Heart left ventricle (tissue), 16 donors: ENCODE measurements around the gene PSPH. TPM values are rescaled to one million over a fixed set of nuclear protein-coding genes. Genes with fewer than 3 reads are reported as not detected.

Source experiments
- ATAC-seq, 4 donors: fragments of 200-7000 bp; cut with Tn5 transposase; one replicate each; pipeline ENCODE4 v1.9.1; 2020 to 2022; ENCODE audit warnings: moderate library complexity in 4 of 4, mild to moderate bottlenecking in 3 of 4, moderate number of reproducible peaks in 1 of 4
- DNase-seq, 5 donors: peaks; one replicate each; pipeline ENCODE4 v3.0.0-alpha.2; 2020
- H3K27ac ChIP-seq, 12 donors: fragments of 200-600 bp; sonication (generic) in 4 of 12; one replicate each; pipeline versions ENCODE4 v1.5.0 to v1.8.0; 2016 to 2022; ENCODE audit warnings: mild to moderate bottlenecking in 2 of 12
- H3K27me3 ChIP-seq, 9 donors: fragments of 200-600 bp; sonication (generic) in 2 of 9; one replicate each; pipeline versions ENCODE4 v1.5.1 to v1.8.0; 2016 to 2022; ENCODE audit warnings: mild to moderate bottlenecking in 3 of 9
- H3K36me3 ChIP-seq, 9 donors: fragments of 200-600 bp; sonication (generic) in 2 of 9; one replicate each; pipeline versions ENCODE4 v1.5.0 to v1.8.0; 2018 to 2022; ENCODE audit warnings: mild to moderate bottlenecking in 2 of 9
- H3K4me1 ChIP-seq, 12 donors: fragments of 200-600 bp; sonication (generic) in 4 of 12; one replicate each; pipeline versions ENCODE4 v1.5.0 to v1.8.0; 2016 to 2022; ENCODE audit warnings: mild to moderate bottlenecking in 3 of 12
- H3K4me3 ChIP-seq, 12 donors: fragments of 200-600 bp; sonication (generic) in 4 of 12; one replicate each; pipeline versions ENCODE4 v1.5.0 to v1.8.0; 2017 to 2022; ENCODE audit warnings: mild to moderate bottlenecking in 9 of 12, moderate library complexity in 4 of 12
- H3K9me3 ChIP-seq, 12 donors: fragments of 200-600 bp; sonication (generic) in 4 of 12; one replicate each; pipeline versions ENCODE4 v1.5.0 to v1.8.0; 2016 to 2022; ENCODE audit warnings: mild to moderate bottlenecking in 1 of 12
- POLR2A ChIP-seq, 2 donors: fragments of 450-650 bp; IDR thresholded peaks; one replicate each; pipeline ENCODE4 v1.6.1; 2017; ENCODE audit warnings: antibody characterized with exemption in 2 of 2, mild to moderate bottlenecking in 2 of 2, moderate library complexity in 2 of 2
- WGBS, 4 donors: extraction: QIAGEN DNeasy Blood & Tissue Kit in 2 of 4; methylation state at CpG; one replicate each; pipeline versions ENCODE4 v1.1.5 to v1.1.7; 2013 to 2018; 5-methylcytosine and 5-hydroxymethylcytosine counted together
- intact Hi-C, 10 donors: fragments of 100-400 bp; cut with DNase I; formaldehyde crosslinking; loops; one replicate each; pipeline versions ENCODE4 v1.11.1 to v1.14.2; 2022
- polyA plus RNA-seq, 2 donors: library from polyadenylated mRNA; stranded (reverse); fragments of 200-250 nt; gene quantifications; one replicate each; pipeline ENCODE4 v1.2.3, GENCODE V29; 2013
- total RNA-seq, 9 donors: library from RNA; depleted of rRNA in 2 of 9; stranded (reverse); fragments of >200 nt in 2 of 9; fragmentation: NEBNext Ultra II Directional in 3 of 9; extraction: Animal tissue kit (Norgen Biotek cat#: 25700) in 3 of 9; gene quantifications; one replicate each; pipeline versions ENCODE4 v1.1.0 to v1.2.4, GENCODE V29; 2016 to 2023
- TF ChIP-seq, protein P1 (sequence below), 12 donors: fragments of 200-600 bp; sonication (generic) in 4 of 12; IDR thresholded peaks; one replicate each; pipeline versions ENCODE4 v1.5.0 to v1.8.0; 2018 to 2022; ENCODE audit warnings: antibody characterized with exemption in 12 of 12, mild to moderate bottlenecking in 5 of 12
- donor health status: ischemic (EF 13 %, LVEDD 7.1; RV severe dilation, severe dysfunction).
- donor health status: healthy with polysubstance abuse.
- donor health status: DM: no; HTN: yes; CAD: no.
- donor health status: DM: no; HTN: no; CAD: no.
- donor health status: ischemic (EF 25% LVEDD 6.9; RV normal size, moderate dysfunction).
- donor health status: ischemic (EF 25% LVEDD 5.7; RV mildly dilated, moderate dysfunction).
- donor health status: healthy.
- donor health status: DM: yes; HTN: yes; CAD: no.
- donor health status: ischemic (EF 35%, LVEDD 5.7; RV mildly dilated, moderate dysfunction).
- donor health status: nonischemic (EF 11% LVEDD 7.7; RV severe dilation, severe dysfunction).
- donor health status: DM: yes; HTN: yes; CAD: no.
- donor health status: PGD.
- donor health status: ischemic (EF 29% LVEDD 5.4; RV normal size, mild dysfunction).
- donor health status: nonischemic (EF 23%, LVEDD 6.1; RV moderate dilation, normal function).

Gene PSPH
- total and polyA plus RNA-seq, 11 donors = 3.5 to 15.9 (median 8.9) TPM

DNA sequence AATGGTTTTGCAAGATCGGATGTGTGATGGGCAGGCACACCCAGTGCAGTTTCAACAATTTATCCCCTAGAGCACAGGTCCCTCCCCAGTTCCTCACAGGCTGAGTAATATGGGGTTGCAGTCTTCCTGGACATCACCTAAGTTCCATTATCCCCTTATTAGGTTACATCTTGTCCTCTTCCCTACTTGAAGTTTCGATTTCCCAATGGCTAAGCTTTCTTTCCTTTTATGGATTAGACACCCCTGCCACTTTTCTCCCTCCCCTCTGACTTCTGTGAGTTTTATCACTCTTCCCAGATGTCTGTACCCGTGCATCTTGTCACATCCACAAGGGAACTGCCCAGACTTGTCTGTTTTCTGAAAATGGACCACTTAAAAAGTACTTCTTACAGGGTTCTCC, 89.2 kb downstream of the PSPH start:
- intact Hi-C loops = loop anchor here in 7 of 10 donors (5.0 to 10.0 kb wide), 9 partner anchors 70 to 597 kb away; partner anchors contain the start of genes ZNF713 (in 4 of the 7), VOPP1 (in 2 of the 7), LANCL2 (in 1 of the 7) and SUMF2 (in 1 of the 7)

More for the DNA sequence above, 89.2 kb downstream of the PSPH start:
- TF ChIP-seq, protein P1, sequence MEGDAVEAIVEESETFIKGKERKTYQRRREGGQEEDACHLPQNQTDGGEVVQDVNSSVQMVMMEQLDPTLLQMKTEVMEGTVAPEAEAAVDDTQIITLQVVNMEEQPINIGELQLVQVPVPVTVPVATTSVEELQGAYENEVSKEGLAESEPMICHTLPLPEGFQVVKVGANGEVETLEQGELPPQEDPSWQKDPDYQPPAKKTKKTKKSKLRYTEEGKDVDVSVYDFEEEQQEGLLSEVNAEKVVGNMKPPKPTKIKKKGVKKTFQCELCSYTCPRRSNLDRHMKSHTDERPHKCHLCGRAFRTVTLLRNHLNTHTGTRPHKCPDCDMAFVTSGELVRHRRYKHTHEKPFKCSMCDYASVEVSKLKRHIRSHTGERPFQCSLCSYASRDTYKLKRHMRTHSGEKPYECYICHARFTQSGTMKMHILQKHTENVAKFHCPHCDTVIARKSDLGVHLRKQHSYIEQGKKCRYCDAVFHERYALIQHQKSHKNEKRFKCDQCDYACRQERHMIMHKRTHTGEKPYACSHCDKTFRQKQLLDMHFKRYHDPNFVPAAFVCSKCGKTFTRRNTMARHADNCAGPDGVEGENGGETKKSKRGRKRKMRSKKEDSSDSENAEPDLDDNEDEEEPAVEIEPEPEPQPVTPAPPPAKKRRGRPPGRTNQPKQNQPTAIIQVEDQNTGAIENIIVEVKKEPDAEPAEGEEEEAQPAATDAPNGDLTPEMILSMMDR (IDR thresholded peaks at IDR 0.05) = no peak
- no peak for TF ChIP-seq POLR2A (IDR thresholded peaks at IDR 0.05)
- Histone ChIP-seq H3K27ac (no peak overlapping the region), H3K4me3 (no peak overlapping the region), H3K4me1 (peaks cover 0 to 30% (median 13%) of the 10 kb centered on the region in 12 donors), H3K36me3 (peaks cover 0 to 9% (median 2%) of the 10 kb centered on the region in 9 donors), H3K27me3 (no peaks in the 10 kb centered on the region), H3K9me3 (no peaks in the 10 kb centered on the region)
- ATAC-seq (no peak), DNase-seq (no peak)
- WGBS, 4 donors = 75 to 85% (median 83%) methylated on average over 3 of the region's 3 CpGs

Other genes with a start within 250 kb of the PSPH start
- gene SEPTIN14, start 188.7 kb downstream of the PSPH start, total RNA-seq = not detected
- gene SEPTIN14, start 188.7 kb downstream of the PSPH start, polyA plus RNA-seq = not detected
- gene ZNF713, start 164.0 kb downstream of the PSPH start, total RNA-seq = 1 to 10 TPM; 1.9 to 4.9 (median 3.0) TPM
- gene ZNF713, start 164.0 kb downstream of the PSPH start, polyA plus RNA-seq = 1 to 10 TPM; 1.9 to 2.1 TPM
- 10 to 100 TPM; 14.8 to 24.2 (median 19.0) TPM for gene MRPS17, start 99.6 kb downstream of the PSPH start, total RNA-seq
- gene MRPS17, start 99.6 kb downstream of the PSPH start, polyA plus RNA-seq = 10 to 100 TPM; 17.6 to 28.1 TPM
- gene NIPSNAP2, start 86.9 kb downstream of the PSPH start, total RNA-seq = 100 to 1,000 TPM; 184 to 529 (median 329) TPM
- 100 to 1,000 TPM; 119 to 158 TPM for gene NIPSNAP2, start 86.9 kb downstream of the PSPH start, polyA plus RNA-seq
- 10 to 100 TPM; 44.6 to 85.8 (median 62.6) TPM for gene CCT6A, start 321 bp upstream of the PSPH start, total RNA-seq
- 100 to 1,000 TPM in 1 of 2 donors, 10 to 100 TPM in 1; 75.8 to 180 TPM for gene CCT6A, start 321 bp upstream of the PSPH start, polyA plus RNA-seq
- gene SUMF2, start 12.8 kb upstream of the PSPH start, total RNA-seq = 10 to 100 TPM; 23.1 to 61.5 (median 30.9) TPM
- 10 to 100 TPM; 35.5 to 42.4 TPM for gene SUMF2, start 12.8 kb upstream of the PSPH start, polyA plus RNA-seq
- gene PHKG1, start 41.5 kb upstream of the PSPH start, total RNA-seq = 100 to 1,000 TPM in 1 of 9 donors, 10 to 100 TPM in 7, 1 to 10 TPM in 1; 5.9 to 150 (median 19.9) TPM
- 1 to 10 TPM; 2.4 to 8.5 TPM for gene PHKG1, start 41.5 kb upstream of the PSPH start, polyA plus RNA-seq
- gene CHCHD2, start 55.0 kb upstream of the PSPH start, total RNA-seq = 100 to 1,000 TPM; 368 to 511 (median 412) TPM
- 1,000 to 10,000 TPM in 1 of 2 donors, 100 to 1,000 TPM in 1; 245 to 1,085 TPM for gene CHCHD2, start 55.0 kb upstream of the PSPH start, polyA plus RNA-seq
- not detected for gene NUPR2, start 65.0 kb upstream of the PSPH start, total RNA-seq
- gene NUPR2, start 65.0 kb upstream of the PSPH start, polyA plus RNA-seq = not detected